GM21515 (cell line): Measurements from ENCODE around the gene CSAD.
A peak's percentile ranks its signal among the peaks of the same experiment; 100 is the strongest.

Source experiments
- ATAC-seq: cut with Tn5 transposase; IDR thresholded peaks from one replicate; pipeline ENCODE4 v1.9.1; 2021; ENCODE audit not compliant: unreplicated experiment

Gene CSAD

DNA sequence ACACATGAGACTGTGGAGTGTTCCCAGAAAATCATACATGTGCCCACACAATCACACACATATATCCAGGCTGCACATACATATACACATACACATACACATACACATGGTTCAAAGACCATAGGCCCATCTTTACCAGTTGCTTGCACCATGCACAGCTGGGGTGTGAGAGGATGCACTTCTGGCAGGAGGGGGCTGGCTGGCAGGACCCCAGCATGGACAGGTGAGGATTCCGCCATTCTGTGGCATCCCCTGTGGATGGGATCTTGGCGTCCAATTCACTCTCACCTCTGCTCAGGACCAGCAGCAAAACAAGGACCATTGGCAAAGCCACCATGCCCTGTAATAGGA, 19.4 kb upstream of the CSAD start:
- ATAC-seq = peak; percentile 22

DNA sequence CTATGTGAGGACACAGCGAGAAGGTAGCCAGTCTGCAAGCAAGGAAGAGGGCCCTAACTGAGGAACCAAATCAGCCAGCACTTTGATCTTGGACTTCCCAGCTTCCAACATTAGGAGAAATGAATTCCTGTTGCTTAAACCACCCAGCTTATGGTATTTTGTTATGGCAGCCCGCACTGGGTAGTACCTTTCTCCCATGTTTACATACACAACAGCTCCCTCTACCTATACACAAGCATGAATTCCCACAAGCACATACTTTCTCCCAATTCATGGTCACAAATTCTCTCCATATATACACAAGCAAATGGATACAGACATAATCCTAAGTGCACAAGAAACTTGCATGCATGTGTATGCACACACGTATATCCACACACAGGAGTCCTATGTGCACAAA, 19.0 kb upstream of the CSAD start:
- ATAC-seq = peak; percentile 5

DNA sequence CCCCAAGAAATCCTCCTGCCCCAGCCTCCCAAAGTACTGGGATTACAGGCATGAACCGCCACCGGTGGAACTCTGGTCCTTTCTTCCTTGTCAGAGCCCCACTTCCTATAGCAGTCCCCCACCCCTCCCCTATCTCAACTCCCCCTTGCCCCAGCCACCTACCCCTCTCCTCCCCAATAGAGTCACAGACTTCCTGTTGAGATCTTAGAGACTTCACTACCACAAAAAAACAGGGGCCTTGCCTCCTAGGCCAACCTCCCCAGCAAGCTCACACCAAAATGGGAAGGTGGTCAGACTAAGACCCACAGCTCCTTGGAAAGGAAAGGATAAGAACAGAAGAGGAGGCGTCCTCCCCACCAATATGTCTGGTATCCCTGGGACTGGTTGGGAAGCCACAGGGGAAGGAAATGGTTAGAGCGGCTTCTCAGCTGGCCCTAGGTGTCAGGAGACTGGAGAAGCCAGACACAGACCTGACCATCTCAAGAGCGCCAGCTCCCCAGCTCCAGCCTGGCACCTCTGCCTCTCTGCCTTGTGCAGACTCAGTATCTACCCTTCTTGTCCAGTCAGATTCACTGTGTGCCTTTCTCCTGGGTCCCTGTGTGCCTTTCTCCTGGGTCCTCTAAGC, 17.9 kb upstream of the CSAD start:
- ATAC-seq = no peak

DNA sequence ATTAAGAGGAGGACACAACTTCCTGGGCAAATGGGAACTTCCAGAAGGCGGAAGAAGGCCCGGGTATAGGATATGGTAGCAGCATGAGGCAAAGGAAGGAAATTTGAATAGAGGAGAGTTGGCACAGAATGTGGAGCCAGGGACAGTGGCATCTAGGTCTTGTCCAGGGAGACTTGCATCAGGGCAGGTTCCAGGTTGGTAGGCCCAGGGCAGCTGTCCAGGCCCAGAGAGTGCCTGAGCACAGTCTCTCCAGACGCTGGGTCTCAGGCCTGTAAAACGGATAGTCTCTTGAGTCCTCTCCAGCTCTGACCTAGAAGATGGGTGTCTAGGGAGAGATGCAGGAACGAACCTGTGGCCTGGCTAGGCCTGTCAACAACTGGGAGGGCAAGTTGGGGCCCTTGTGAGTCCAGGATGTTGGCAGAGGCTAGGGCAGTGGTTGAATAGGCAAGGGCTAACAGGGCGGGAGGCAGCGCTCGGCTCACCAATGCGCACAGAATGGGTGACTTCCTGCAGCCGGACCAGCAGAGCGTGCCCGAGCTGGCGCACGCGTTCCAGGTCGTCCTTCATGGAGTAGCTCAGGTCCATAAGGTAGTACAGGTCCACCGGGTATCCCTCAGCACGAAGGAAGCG, 16.4 kb upstream of the CSAD start:
- no peak for ATAC-seq

DNA sequence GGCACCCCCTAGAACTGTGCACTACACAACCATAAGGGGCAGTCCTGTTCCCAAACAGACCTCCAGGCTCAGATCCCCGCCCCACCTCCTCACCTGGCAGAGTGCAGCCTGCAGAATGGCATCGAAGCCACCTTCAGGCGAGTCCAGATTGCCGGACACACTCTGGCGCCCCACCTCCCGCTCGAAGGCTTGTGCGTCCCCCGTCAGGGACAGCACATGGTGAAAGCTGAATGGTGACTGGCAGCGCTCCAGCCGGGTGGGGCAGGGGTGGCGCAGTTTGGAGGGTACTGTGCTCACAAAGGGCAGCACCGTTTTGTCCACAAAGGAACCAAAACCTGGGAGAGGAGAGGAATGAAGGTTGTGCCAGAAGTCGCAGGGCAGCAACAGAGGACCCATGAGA, 15.8 kb upstream of the CSAD start:
- no peak for ATAC-seq

DNA sequence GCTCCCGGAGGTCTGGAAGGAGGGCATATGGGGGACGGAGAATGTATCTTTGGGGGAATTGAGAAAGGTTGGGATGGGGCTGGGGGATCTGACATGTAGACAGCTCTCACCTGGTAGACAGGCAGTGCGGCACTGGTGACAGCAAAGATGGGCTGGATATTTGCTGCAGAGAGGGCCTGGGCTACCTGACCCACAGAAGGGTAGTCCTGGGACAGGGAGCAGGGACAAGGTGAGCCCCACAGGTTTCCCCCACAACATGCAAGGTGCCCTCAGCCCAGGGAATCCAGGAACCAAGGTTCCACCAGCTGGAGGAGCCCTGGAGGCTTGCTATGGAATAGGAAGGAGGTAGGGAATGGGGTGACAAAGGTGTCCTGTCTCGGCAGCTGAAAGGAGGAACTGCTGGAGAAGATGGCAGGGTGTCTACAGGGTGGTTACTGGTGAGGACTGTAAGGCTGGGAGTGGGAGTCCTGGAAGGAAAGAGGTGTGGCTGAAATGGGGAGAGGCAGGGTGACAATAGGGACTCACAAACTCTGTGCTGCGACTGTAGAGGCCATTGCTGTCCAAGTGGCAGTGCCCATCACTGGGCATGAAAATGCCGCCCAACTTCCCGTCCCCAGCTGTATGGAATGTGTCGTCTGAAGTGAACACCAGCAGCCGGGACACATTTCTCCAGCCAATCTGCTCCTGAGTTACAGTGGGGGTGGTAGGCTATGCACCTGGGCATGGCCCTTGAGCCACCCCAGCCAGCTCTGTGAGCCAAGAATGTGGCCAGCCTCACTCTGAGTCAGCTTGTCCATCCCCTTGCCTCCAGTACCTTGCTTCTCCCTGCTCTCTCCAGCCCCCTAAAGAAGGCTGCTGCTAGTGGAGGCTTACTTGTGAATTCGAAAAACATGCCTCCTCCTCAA, 15.0 kb upstream of the CSAD start:
- ATAC-seq = no peak

DNA sequence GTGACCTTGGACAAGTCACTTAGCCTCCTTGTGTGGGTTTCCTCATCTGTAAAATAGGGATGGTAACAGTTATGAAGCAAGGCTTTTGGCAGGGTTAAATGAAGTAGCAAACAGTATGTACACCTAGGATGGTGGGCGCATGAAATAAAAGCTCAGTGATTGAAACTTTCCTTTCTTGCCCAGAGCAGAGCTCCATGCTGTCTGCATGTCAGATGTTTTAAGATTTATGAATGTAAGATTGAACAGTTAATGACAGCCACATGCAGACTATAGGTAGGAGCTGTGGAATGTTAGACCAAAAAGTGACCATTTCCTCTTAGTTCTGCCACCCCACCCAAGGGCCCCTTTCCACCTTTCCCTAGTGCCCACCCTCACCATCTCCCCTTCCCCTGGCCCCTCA, 14.2 kb upstream of the CSAD start:
- no peak for ATAC-seq

DNA sequence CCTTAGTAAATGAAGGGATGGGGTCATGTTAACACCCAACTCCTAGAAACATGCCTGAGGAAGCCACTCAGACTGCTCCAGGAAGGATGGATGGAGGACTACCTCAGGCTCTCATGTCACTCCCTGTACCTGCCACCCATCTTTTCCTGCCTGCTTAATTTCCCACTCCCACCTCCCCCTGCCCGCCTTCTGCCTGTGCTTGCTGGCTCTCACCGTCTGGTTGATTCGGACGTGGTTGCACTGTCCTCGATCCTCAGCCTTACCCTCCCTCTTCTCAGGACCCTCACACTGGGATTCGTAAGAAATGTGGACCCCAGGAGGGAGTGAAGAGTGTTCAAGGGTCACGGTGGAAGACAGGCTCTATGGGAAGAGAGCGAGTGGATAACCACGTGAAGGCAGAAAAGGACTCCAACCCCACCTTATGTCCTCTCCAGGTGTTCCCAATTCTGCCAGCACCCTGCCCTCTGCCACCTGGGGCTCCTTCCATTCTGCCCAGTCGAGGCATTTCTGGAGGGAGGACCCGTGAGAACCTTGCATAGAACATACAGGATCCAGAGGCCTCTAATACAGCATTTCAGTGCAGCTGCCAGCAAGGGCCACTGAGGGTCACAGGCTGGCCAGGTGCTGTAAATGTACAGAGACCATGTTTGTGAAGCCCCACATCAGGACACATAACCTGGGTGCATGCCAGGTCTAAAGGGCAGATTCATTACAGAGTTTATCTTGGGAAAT, 13.4 kb upstream of the CSAD start:
- ATAC-seq = no peak

DNA sequence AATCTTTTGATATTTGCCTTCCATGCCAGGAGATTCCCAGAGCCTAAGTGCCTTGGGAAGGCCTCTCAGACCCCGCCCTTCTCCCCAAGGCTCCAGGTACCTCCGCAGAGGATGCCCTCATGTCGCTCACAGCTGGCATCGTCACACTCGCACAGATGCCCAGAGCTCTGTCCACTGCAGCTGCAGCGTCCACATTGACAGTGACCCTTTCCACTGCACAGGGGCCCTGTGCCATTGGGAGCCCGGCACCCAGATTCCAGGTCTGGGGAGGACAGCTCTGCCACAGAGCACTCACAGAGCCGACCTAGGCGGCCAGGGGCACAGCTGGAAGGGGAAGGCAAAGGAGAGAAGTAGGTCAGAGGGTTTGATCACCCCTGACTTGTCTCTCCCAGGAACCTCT, 12.3 kb upstream of the CSAD start:
- no peak for ATAC-seq

DNA sequence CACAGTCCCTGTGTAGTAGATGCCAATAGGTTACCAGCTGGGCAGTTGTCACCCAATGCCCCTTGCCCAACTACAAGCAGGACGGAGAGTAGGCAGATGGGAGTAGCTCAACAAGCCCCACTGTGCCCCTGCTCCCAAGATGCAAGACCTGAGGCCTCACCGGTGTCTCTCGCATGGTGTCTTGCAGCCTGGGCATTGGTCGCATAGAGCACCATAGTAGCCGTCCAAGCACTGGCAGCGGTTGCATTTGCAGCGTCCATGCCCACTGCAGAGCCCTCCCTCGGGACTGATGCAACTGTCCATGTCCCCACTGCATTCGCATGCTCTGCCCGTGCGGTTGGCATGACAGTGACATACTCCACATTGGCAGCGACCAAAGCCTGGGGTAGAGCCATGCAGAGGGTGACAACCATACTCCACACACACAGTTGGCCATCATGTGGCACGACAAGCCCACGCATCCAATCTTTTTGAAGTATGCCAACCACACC, 11.9 kb upstream of the CSAD start:
- ATAC-seq = no peak

DNA sequence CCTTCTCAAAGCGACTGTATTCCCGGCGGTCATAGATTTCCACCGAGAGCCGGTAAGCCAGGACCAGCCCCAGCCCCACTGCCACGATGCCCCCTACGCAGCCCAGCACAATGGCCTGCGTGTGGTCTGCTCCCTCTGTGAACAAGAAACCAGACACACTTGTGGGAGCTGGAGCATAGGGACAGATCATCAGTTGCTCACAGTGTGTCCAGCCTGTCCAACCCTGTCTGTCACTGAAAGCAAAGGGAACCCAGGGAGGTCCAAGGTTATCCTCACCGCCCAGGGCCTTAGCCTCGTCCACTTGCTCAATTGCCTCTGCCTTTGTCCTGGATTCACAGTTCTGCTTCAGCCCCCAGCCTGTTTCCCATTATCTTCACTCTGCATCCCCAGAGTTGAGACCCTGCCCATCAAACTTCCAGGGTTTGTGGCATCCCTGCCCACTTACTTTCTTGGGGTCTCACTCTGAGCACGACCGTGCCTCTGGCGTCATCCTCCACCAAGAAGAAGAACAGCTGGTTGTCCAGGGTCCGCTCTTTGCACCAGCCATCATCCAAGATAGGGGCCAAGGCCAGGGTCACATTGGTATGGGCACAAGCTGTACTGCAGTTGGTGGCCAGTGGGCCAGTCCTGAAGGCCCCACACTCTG, 11.3 kb upstream of the CSAD start:
- no peak for ATAC-seq

DNA sequence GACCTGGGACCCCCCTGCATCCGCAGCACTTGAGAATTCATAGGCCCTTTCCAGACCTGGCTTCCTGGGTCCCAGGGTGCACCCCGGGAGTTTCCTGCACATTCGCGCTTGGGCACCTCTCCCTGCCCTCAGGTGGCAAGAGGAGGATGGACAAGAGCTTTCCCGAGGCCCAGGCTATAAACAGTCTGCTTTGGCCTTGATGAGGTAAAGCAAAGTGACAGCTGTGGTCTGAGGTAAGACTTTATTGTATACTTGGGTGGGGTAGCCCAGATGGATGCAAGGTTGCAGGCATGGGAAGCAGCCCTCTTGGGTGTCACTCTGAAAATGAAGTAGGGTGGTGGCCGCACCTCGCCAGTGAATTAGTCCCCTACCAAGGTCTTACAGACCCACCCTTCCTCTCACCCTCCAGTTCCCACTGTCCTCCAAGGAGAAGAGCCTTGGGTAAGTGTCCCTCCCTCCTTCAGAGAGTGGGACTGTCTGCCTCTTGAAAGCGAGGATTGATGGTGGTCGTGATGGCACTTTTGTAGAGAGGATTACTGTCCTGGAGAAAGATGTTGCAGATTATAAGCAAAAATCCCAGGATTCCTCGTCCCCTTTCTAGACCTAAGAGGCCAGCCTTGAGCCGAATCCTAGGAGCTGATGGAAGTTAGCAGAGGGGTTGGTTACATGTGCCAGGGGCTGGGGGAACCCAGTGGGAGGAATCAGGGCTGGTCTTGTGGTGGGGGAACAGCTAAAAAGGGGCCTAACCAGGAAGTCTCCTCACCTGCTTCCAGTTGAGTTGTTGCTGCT, 10.6 kb upstream of the CSAD start:
- no peak for ATAC-seq

DNA sequence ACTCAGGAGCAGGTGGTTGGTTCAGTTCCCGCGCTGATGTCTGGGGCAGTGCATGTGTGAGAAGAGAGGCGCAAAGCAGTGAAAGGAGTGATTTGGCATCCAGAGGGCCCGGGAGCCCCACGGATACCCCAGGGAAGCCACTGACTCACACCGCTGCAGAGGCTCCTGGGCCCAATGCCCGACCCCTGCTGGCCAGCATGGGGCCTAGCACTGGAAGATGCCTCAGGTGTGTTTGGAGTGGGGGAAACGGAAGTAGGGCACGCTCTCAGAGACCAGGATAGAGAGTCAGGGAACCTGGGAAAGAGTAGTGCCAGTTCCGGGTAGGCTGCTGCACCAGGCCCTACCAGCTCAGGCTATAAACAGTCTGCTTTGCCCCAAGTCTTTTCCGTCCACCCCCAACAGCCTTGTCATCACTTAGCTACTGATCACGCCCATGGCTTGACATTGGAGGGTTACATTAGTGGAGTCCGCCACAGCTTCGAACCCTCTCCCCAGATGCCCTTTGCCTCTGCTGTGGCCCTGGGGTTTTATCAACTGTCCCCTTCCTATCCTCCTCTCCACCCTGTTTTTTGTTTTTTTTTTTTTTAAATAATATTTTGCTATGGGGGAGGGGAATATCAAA, 9.5 kb upstream of the CSAD start:
- peak; percentile 44 for ATAC-seq

DNA sequence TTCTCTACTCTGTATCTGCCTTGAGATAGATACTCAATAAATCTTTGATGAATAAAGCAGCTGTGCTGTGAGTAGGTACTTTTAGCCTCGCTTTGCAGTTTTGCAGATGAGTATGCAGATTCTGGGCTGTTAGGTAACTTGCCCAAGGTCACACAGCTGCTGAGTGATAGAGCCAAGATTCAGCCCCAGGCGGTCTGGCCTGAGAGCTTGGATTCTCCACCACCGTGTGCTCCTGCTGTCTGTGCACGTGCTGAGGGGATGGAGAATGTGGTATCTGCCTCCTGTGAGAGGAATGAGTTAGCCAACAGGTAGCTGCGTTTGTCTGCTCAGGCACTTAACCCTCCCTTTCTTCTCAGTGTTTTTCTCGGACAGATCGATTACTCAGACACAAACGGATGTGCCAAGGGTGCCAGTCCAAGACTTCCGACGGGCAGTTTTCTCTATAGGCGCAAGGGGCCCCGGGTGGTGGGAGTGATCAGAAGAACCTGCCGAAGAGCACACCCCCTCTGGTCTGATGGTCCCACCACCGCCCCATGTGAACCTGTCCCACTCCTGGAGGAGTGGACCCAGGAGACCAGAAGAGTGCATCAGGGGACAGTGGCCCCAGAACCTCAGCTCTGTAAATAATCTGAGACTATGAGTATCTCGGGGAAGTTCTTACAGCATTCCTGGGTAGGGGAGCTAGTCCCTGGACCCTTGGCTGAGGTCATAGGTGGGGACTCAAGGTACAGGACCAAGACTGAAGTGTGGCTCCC, 6.6 kb upstream of the CSAD start:
- no peak for ATAC-seq

DNA sequence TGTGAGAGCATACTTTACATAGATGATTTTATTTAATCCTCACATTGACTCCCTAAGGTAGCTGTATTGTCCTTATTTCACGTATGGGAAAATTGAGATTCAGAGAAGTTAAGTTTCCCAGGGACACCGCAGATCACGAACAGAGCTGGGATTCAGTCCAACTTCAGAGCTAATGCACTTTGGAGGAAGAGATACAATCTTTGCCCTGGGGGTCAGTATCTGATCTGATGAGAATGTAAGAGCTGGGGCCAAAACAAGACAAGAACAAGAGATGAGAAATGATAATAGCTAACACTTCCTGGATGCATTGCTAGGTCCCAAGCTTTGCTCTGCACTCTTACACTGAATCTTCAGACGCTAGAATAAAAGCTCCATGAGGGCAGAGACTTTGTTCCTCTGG, 6.0 kb upstream of the CSAD start:
- no peak for ATAC-seq

DNA sequence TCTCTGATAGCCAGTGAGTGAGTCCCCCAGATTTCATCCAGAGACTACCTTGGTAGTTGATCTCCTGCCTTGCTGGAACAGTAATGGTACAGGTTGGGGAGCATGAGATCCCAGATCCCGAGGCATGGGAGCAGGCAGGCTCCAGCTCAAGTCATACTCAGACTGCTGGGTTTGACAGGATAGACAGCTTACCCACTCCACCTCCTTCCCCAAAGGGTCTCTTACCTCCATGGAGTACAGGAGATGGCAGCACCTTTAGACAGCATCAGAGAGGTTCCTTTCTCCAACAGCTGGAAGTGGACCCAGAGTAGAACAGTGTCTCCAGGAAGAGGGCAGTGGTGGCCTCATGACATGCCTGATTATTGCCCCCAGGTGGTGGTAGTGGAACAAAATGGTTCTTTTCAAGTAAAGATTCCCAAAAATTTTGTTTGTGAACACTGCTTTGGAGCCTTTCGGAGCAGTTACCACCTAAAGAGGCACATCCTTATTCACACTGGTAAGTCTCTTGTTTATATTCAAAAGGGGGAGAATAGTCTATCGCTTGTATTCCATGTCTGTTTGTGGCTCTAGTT, 4.9 kb upstream of the CSAD start:
- ATAC-seq = no peak

DNA sequence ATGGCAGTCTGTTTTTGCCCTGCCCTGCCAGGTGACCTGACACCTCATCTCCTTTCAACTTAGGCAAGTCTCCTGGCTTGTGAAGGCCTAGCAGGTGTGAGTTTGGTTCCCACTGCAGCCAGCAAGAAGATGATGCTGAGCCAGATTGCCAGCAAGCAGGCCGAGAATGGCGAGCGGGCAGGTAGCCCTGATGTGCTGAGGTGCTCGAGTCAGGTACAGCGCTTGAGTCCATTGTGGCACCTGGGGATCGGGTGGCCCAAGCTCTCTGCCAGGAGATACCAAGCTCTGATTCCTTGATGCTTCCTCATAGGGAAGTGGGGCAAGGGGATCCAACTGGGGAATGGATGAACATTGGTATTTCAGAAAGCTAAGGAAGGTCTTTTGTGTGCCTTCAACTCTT, 4.1 kb upstream of the CSAD start:
- ATAC-seq = no peak

DNA sequence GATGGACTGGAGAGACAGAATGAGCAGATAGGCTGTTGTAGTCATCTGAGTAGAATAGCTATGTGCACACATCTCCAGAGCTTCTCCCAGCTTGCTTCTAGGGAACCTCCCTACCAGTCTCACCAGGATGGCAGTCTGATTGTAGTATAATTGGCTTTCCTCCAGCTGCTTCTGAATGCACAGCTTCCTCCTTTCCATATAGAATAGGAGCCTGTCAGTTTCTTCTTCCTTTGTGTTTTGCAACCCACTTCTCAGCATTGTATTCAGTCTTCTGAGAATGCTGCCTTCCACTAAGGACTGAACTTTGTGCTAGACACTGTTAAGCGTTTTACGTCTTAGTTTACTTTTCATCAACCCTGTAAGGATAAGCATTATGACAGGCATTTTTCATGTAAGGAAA, 2.2 kb upstream of the CSAD start:
- ATAC-seq = no peak

DNA sequence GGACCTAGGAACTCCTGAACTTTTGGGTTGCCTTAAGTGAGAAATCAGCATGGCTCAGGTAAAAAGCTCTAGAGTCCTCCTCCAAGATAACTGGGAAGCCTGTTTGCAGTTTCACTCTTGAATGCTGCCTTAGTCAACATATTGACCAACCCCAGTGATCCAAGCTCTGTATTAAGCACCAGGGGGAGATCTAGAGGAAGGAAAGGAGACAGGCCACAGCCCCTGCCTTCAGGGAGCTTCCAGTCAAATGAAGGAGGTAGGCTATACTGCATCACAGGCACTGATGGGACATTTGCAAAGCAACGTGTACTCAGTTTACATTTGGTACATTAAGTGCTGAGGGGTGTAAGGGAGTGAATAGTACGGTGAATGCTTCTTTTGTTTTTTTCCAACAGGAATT, 1.2 kb upstream of the CSAD start:
- no peak for ATAC-seq
